HG02870 (cell line): ENCODE measurements around the gene CLIP2.
"Not testable (repeated sequence)": the region's sequence is repeated elsewhere in the genome, so short reads cannot be mapped to it uniquely, and the experiment has no call there.

Experiments used
- ATAC-seq: cut with Tn5 transposase; IDR thresholded peaks from one replicate; pipeline ENCODE4 v1.9.1; 2021; ENCODE audit warnings: mild to moderate bottlenecking, moderate library complexity; ENCODE audit not compliant: unreplicated experiment

CLIP2 gene

GRCh38 chr7:74325210-74325565, 36.0 kb downstream of the CLIP2 start:
- no peak for ATAC-seq

GRCh38 chr7:74329225-74329624, 40.0 kb downstream of the CLIP2 start:
- ATAC-seq = no peak

- no peak for ATAC-seq
Observed at GRCh38 chr7:74332373-74333176, 43.4 kb downstream of the CLIP2 start.

GRCh38 chr7:74334030-74334429, 44.8 kb downstream of the CLIP2 start:
- ATAC-seq = no peak

- no peak for ATAC-seq
Observed at GRCh38 chr7:74337926-74338325, 48.7 kb downstream of the CLIP2 start.

GRCh38 chr7:74338366-74339108, 49.3 kb downstream of the CLIP2 start:
- no peak for ATAC-seq

GRCh38 chr7:74339648-74340047, 50.4 kb downstream of the CLIP2 start:
- not testable (repeated sequence) for ATAC-seq

- ATAC-seq = no peak
Observed at GRCh38 chr7:74343281-74344131, 54.3 kb downstream of the CLIP2 start.

GRCh38 chr7:74344132-74344496, 54.9 kb downstream of the CLIP2 start:
- no peak for ATAC-seq

GRCh38 chr7:74344786-74345185, 55.6 kb downstream of the CLIP2 start:
- ATAC-seq = no peak

GRCh38 chr7:74345970-74346369, 56.8 kb downstream of the CLIP2 start:
- ATAC-seq = no peak

GRCh38 chr7:74349621-74350020, 60.4 kb downstream of the CLIP2 start:
- ATAC-seq = no peak

GRCh38 chr7:74350751-74351150, 61.5 kb downstream of the CLIP2 start:
- no peak for ATAC-seq

GRCh38 chr7:74351836-74352235, 62.6 kb downstream of the CLIP2 start:
- no peak for ATAC-seq

- not testable (repeated sequence) for ATAC-seq
Observed at GRCh38 chr7:74352551-74353138, 63.4 kb downstream of the CLIP2 start.

GRCh38 chr7:74354009-74354408, 64.8 kb downstream of the CLIP2 start:
- ATAC-seq = no peak

- ATAC-seq = no peak
Observed at GRCh38 chr7:74355091-74355490, 65.9 kb downstream of the CLIP2 start.

GRCh38 chr7:74356589-74357315, 67.5 kb downstream of the CLIP2 start:
- no peak for ATAC-seq

GRCh38 chr7:74360008-74360407, 70.8 kb downstream of the CLIP2 start:
- ATAC-seq = no peak

- no peak for ATAC-seq
Observed at GRCh38 chr7:74362266-74362665, 73.1 kb downstream of the CLIP2 start.
